ENCODE measurements around the gene CST4.

DNA sequence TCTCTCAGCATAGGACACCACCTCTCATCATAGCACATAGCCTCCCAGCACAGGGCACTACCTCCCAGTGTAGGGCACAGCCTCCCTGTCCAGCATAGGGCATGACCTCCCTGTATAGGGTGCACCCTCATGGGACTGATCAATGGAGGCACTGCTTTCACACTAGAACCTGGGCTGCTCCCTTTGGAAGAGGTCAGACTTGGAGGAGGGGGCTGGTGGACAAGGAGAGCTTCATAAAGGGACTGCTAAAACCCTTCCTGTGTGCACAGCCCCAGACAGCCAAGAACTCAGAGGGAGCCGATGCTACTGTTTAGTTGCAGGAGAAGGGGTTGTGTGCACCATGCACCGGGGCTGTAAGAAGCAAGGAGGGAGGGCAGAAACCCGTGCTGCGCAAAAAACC is 21.9 kb upstream of the CST4 start:
- TF ChIP-seq, protein P1, sequence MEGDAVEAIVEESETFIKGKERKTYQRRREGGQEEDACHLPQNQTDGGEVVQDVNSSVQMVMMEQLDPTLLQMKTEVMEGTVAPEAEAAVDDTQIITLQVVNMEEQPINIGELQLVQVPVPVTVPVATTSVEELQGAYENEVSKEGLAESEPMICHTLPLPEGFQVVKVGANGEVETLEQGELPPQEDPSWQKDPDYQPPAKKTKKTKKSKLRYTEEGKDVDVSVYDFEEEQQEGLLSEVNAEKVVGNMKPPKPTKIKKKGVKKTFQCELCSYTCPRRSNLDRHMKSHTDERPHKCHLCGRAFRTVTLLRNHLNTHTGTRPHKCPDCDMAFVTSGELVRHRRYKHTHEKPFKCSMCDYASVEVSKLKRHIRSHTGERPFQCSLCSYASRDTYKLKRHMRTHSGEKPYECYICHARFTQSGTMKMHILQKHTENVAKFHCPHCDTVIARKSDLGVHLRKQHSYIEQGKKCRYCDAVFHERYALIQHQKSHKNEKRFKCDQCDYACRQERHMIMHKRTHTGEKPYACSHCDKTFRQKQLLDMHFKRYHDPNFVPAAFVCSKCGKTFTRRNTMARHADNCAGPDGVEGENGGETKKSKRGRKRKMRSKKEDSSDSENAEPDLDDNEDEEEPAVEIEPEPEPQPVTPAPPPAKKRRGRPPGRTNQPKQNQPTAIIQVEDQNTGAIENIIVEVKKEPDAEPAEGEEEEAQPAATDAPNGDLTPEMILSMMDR (IDR thresholded peaks at IDR 0.05) = no peak
- TF ChIP-seq EZH2 (IDR thresholded peaks at IDR 0.05; ENCODE audit: borderline replicate concordance, insufficient read depth, low read depth, low read length, poor library complexity, severe bottlenecking) = no peak
